HepG2 (cell line): ENCODE data around the gene XPR1. TPM values are rescaled to one million over a fixed set of nuclear protein-coding genes. Genes with fewer than 3 reads are reported as not detected.

Source experiments
- CBFB ChIP-seq: sonication (generic); formaldehyde crosslinking; IDR thresholded peaks from 2 replicates; pipeline ENCODE4 v1.4.0; 2020; ENCODE audit warnings: missing genetic modification reagents
- IKZF1 ChIP-seq: fragments of 450-650 bp; IDR thresholded peaks from 2 replicates; pipeline ENCODE4 v1.7.1; 2016
- JDP2 ChIP-seq: sonication (generic); formaldehyde crosslinking; IDR thresholded peaks from 2 replicates; pipeline ENCODE4 v1.8.1; 2022; ENCODE audit warnings: missing genetic modification reagents, borderline replicate concordance
- MAFF ChIP-seq: IDR thresholded peaks from 2 replicates; pipeline ENCODE4 v1.6.1; 2011; ENCODE audit warnings: low read depth, low read length, improper control_type of control experiment
- MEIS1 ChIP-seq: sonication (generic); formaldehyde crosslinking; IDR thresholded peaks from 2 replicates; pipeline ENCODE4 v1.9.0; 2021; ENCODE audit warnings: mild to moderate bottlenecking, missing genetic modification reagents, moderate library complexity, borderline replicate concordance
- NCOA1 ChIP-seq: sonication (generic); formaldehyde crosslinking; IDR thresholded peaks from 2 replicates; pipeline ENCODE4 v1.9.0; 2021; ENCODE audit warnings: missing genetic modification reagents
- NCOA2 ChIP-seq: sonication (generic); formaldehyde crosslinking; IDR thresholded peaks from 2 replicates; pipeline ENCODE4 v1.8.0; 2022; ENCODE audit warnings: inconsistent platforms
- NFATC3 ChIP-seq: sonication (generic); formaldehyde crosslinking; IDR thresholded peaks from 2 replicates; pipeline ENCODE4 v1.5.1; 2020; ENCODE audit warnings: mild to moderate bottlenecking, missing genetic modification reagents
- PHF8 ChIP-seq: sonication (generic); formaldehyde crosslinking; IDR thresholded peaks from 2 replicates; pipeline ENCODE4 v1.5.0; 2020; ENCODE audit warnings: missing genetic modification reagents
- SMARCC2 ChIP-seq: fragments of 450-650 bp; IDR thresholded peaks from 2 replicates; pipeline ENCODE4 v1.6.1; 2017; ENCODE audit warnings: antibody characterized with exemption, mild to moderate bottlenecking
- ZNF138 ChIP-seq: sonication (generic); formaldehyde crosslinking; IDR thresholded peaks from 2 replicates; pipeline ENCODE4 v1.5.0; 2020; ENCODE audit warnings: mild to moderate bottlenecking, low read depth, missing genetic modification reagents
- ZNF260 ChIP-seq: sonication (generic); formaldehyde crosslinking; IDR thresholded peaks from 2 replicates; pipeline ENCODE4 v1.4.0; 2020; ENCODE audit warnings: missing genetic modification reagents, low read depth, mild to moderate bottlenecking, borderline replicate concordance
- ZNF331 ChIP-seq: sonication (generic); formaldehyde crosslinking; IDR thresholded peaks from 2 replicates; pipeline ENCODE4 v1.4.0; 2020; ENCODE audit warnings: missing genetic modification reagents
- ZNF557 ChIP-seq: sonication (generic); formaldehyde crosslinking; IDR thresholded peaks from 2 replicates; pipeline ENCODE4 v1.4.0; 2020; ENCODE audit warnings: missing genetic modification reagents
- ZNF564 ChIP-seq: sonication (generic); formaldehyde crosslinking; IDR thresholded peaks from 2 replicates; pipeline ENCODE4 v1.8.1; 2023; ENCODE audit warnings: mild to moderate bottlenecking, missing genetic modification reagents
- polyA plus RNA-seq, 8 experiments: library from polyadenylated mRNA; depleted of rRNA in 3 of 8; stranded (reverse) in 7 of 8; unstranded in 1 of 8; fragments of >200 nt; fragmentation: Illumina TruSeq in 4 of 8; extraction: Trizol in 4 of 8; gene quantifications; 2 replicates each; pipeline versions ENCODE4 v1.2.1 to v1.2.3, GENCODE V29; 2011 to 2016; ENCODE audit warnings: low read depth in 4 of 8, missing spikeins in 1 of 8, mixed read lengths in 1 of 8; ENCODE audit not compliant: insufficient read depth in 1 of 8
- total RNA-seq, 5 experiments: library from RNA; depleted of rRNA; stranded (reverse); fragments of >200 nt; fragmentation: Illumina TruSeq; extraction: Trizol; gene quantifications; 2 replicates each; pipeline ENCODE4 v1.2.3, GENCODE V29; 2016; ENCODE audit warnings: low read depth in 1 of 5
- TF ChIP-seq, protein P1 (sequence below): sonication (generic); formaldehyde crosslinking; IDR thresholded peaks from 2 replicates; pipeline ENCODE4 v1.4.0; 2020; ENCODE audit warnings: mild to moderate bottlenecking, missing genetic modification reagents, borderline replicate concordance
- TF ChIP-seq, protein P2 (sequence below): sonication (generic); formaldehyde crosslinking; IDR thresholded peaks from 2 replicates; pipeline ENCODE4 v1.5.1; 2020; ENCODE audit warnings: mild to moderate bottlenecking, missing genetic modification reagents, borderline replicate concordance
- TF ChIP-seq, protein P3 (sequence below): sonication (generic); formaldehyde crosslinking; IDR thresholded peaks from 2 replicates; pipeline ENCODE4 v1.4.0; 2020; ENCODE audit warnings: missing genetic modification reagents, borderline replicate concordance
- TF ChIP-seq, protein P4 (sequence below): sonication (generic); formaldehyde crosslinking; IDR thresholded peaks from 2 replicates; pipeline ENCODE4 v1.4.0; 2020; ENCODE audit warnings: missing genetic modification reagents
- TF ChIP-seq, protein P5 (sequence below): sonication (generic); formaldehyde crosslinking; IDR thresholded peaks from 2 replicates; pipeline ENCODE4 v1.4.0; 2020; ENCODE audit warnings: missing genetic modification reagents, borderline replicate concordance

The XPR1 gene
- total and polyA plus RNA-seq, 2 of the 13 experiments (the other 11 are each of a cell fraction or from before 2014, with no cell fraction given): 22.3 to 23.6 TPM

DNA sequence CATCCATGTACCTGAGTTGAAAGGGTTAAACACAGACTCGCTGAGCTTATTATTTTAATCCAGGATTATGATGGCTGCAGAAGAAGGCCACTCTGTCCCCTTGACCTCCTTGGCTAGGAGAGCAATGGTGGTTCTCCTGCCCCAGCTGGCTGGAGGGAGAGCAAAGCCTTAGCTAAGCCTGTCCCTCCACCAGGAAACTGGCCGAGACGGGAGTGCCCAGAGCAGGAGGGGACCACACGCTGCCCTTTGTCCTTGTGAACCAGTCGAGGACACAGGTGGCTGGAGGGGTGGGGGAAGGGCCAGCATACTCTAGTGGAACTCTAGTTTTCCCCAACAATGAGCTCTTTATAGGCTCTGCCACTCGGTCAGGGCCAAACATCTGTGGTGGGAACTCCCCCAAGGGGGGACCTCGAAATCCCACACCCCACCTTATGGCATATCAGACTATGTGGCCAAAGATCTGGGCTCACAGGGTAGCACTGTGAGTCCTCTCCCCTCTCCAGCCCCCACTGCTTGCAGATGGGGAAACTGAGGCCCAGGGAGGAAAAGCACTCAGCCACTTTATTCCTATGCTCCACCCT is 293.7 kb downstream of the XPR1 start (continued):
- TF ChIP-seq NCOA1 (CRISPR knock-in tag) (no peak), CBFB (CRISPR knock-in tag) (no peak), ZNF331 (CRISPR knock-in tag) (peak; percentile 63; the same call in 1 of the 2 replicates), NCOA2 (peak; percentile 81), ZNF564 (CRISPR knock-in tag) (no peak), ZNF260 (CRISPR knock-in tag) (no peak), JDP2 (no peak), SMARCC2 (no peak), MAFF (no peak), ZNF138 (CRISPR knock-in tag) (no peak), MEIS1 (no peak), IKZF1 (no peak), NFATC3 (CRISPR knock-in tag) (no peak), PHF8 (CRISPR knock-in tag) (no peak; the same call in 1 of the 2 replicates), ZNF557 (CRISPR knock-in tag) (no peak)
- TF ChIP-seq, protein P1, sequence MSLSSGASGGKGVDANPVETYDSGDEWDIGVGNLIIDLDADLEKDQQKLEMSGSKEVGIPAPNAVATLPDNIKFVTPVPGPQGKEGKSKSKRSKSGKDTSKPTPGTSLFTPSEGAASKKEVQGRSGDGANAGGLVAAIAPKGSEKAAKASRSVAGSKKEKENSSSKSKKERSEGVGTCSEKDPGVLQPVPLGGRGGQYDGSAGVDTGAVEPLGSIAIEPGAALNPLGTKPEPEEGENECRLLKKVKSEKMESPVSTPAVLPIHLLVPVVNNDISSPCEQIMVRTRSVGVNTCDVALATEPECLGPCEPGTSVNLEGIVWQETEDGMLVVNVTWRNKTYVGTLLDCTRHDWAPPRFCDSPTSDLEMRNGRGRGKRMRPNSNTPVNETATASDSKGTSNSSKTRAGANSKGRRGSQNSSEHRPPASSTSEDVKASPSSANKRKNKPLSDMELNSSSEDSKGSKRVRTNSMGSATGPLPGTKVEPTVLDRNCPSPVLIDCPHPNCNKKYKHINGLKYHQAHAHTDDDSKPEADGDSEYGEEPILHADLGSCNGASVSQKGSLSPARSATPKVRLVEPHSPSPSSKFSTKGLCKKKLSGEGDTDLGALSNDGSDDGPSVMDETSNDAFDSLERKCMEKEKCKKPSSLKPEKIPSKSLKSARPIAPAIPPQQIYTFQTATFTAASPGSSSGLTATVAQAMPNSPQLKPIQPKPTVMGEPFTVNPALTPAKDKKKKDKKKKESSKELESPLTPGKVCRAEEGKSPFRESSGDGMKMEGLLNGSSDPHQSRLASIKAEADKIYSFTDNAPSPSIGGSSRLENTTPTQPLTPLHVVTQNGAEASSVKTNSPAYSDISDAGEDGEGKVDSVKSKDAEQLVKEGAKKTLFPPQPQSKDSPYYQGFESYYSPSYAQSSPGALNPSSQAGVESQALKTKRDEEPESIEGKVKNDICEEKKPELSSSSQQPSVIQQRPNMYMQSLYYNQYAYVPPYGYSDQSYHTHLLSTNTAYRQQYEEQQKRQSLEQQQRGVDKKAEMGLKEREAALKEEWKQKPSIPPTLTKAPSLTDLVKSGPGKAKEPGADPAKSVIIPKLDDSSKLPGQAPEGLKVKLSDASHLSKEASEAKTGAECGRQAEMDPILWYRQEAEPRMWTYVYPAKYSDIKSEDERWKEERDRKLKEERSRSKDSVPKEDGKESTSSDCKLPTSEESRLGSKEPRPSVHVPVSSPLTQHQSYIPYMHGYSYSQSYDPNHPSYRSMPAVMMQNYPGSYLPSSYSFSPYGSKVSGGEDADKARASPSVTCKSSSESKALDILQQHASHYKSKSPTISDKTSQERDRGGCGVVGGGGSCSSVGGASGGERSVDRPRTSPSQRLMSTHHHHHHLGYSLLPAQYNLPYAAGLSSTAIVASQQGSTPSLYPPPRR: peak; percentile 66
- TF ChIP-seq, protein P2, sequence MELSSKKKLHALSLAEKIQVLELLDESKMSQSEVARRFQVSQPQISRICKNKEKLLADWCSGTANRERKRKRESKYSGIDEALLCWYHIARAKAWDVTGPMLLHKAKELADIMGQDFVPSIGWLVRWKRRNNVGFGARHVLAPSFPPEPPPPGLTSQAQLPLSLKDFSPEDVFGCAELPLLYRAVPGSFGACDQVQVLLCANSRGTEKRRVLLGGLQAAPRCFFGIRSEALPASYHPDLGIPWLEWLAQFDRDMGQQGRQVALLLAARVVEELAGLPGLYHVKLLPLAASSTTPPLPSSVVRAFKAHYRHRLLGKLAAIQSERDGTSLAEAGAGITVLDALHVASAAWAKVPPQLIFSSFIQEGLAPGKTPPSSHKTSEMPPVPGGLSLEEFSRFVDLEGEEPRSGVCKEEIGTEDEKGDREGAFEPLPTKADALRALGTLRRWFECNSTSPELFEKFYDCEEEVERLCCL: no peak
- TF ChIP-seq, protein P3, sequence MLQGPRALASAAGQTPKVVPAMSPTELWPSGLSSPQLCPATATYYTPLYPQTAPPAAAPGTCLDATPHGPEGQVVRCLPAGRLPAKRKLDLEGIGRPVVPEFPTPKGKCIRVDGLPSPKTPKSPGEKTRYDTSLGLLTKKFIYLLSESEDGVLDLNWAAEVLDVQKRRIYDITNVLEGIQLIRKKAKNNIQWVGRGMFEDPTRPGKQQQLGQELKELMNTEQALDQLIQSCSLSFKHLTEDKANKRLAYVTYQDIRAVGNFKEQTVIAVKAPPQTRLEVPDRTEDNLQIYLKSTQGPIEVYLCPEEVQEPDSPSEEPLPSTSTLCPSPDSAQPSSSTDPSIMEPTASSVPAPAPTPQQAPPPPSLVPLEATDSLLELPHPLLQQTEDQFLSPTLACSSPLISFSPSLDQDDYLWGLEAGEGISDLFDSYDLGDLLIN: no peak
- TF ChIP-seq, protein P4, sequence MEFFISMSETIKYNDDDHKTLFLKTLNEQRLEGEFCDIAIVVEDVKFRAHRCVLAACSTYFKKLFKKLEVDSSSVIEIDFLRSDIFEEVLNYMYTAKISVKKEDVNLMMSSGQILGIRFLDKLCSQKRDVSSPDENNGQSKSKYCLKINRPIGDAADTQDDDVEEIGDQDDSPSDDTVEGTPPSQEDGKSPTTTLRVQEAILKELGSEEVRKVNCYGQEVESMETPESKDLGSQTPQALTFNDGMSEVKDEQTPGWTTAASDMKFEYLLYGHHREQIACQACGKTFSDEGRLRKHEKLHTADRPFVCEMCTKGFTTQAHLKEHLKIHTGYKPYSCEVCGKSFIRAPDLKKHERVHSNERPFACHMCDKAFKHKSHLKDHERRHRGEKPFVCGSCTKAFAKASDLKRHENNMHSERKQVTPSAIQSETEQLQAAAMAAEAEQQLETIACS (CRISPR knock-in tag): no peak
- TF ChIP-seq, protein P5, sequence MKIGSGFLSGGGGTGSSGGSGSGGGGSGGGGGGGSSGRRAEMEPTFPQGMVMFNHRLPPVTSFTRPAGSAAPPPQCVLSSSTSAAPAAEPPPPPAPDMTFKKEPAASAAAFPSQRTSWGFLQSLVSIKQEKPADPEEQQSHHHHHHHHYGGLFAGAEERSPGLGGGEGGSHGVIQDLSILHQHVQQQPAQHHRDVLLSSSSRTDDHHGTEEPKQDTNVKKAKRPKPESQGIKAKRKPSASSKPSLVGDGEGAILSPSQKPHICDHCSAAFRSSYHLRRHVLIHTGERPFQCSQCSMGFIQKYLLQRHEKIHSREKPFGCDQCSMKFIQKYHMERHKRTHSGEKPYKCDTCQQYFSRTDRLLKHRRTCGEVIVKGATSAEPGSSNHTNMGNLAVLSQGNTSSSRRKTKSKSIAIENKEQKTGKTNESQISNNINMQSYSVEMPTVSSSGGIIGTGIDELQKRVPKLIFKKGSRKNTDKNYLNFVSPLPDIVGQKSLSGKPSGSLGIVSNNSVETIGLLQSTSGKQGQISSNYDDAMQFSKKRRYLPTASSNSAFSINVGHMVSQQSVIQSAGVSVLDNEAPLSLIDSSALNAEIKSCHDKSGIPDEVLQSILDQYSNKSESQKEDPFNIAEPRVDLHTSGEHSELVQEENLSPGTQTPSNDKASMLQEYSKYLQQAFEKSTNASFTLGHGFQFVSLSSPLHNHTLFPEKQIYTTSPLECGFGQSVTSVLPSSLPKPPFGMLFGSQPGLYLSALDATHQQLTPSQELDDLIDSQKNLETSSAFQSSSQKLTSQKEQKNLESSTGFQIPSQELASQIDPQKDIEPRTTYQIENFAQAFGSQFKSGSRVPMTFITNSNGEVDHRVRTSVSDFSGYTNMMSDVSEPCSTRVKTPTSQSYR (CRISPR knock-in tag): peak; percentile 99
